ENCODE measurements around the gene CHN2.

DNA sequence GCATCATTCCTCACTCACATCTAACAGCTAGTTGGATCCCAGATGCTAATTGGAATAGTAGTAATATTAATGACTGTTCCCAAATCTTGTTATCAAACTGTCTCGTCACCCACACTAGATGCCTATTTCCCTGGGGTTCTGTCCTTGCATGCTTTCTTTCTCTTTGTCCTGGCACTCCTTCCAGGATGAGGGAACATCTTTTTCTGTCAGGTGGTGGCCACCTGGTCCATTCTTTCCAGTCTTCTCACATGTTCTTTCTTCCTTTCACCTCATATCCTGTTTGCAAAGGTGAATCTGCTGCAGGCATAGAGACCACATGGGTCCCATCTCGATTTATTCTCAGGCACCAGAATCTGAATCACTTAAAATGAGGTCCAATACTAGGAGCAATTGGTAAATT, 126.0 kb downstream of the CHN2 start:
- TF ChIP-seq, protein P1, sequence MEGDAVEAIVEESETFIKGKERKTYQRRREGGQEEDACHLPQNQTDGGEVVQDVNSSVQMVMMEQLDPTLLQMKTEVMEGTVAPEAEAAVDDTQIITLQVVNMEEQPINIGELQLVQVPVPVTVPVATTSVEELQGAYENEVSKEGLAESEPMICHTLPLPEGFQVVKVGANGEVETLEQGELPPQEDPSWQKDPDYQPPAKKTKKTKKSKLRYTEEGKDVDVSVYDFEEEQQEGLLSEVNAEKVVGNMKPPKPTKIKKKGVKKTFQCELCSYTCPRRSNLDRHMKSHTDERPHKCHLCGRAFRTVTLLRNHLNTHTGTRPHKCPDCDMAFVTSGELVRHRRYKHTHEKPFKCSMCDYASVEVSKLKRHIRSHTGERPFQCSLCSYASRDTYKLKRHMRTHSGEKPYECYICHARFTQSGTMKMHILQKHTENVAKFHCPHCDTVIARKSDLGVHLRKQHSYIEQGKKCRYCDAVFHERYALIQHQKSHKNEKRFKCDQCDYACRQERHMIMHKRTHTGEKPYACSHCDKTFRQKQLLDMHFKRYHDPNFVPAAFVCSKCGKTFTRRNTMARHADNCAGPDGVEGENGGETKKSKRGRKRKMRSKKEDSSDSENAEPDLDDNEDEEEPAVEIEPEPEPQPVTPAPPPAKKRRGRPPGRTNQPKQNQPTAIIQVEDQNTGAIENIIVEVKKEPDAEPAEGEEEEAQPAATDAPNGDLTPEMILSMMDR (IDR thresholded peaks at IDR 0.05), result no peak
- TF ChIP-seq POLR2A (IDR thresholded peaks at IDR 0.05; ENCODE audit: low read depth), result no peak
